Spleen (tissue), 11 donors: Measurements from ENCODE around the gene SAG. TPM values are rescaled to one million over a fixed set of nuclear protein-coding genes. Genes with fewer than 3 reads are reported as not detected.
"Not testable (repeated sequence)": the region's sequence is repeated elsewhere in the genome, so short reads cannot be mapped to it uniquely, and the experiment has no call there.

ENCODE experiments used
- DNase-seq: peaks from one replicate; pipeline ENCODE4 v3.0.0-alpha.2; 2020
- H3K27ac ChIP-seq, 8 donors: fragments of 200-600 bp; sonication (generic) in 7 of 8; 1 replicate in 4 of 8; 2 replicates in 4 of 8; pipeline versions ENCODE4 v1.5.0 to v1.8.0; 2016 to 2021; ENCODE audit warnings: inconsistent platforms in 4 of 8, mild to moderate bottlenecking in 4 of 8, moderate library complexity in 1 of 8
- H3K27me3 ChIP-seq, 7 donors: fragments of 200-600 bp; sonication (generic) in 6 of 7; replicated peaks in 1 of 7; 1 replicate in 4 of 7; 2 replicates in 3 of 7; pipeline versions ENCODE4 v1.5.0 to v1.8.0; 2016 to 2021; ENCODE audit warnings: inconsistent platforms in 3 of 7, mild to moderate bottlenecking in 1 of 7
- H3K36me3 ChIP-seq, 6 donors: fragments of 200-600 bp; sonication (generic) in 5 of 6; 1 replicate in 4 of 6; 2 replicates in 2 of 6; pipeline versions ENCODE4 v1.5.0 to v1.8.0; 2016 to 2021; ENCODE audit warnings: inconsistent platforms in 2 of 6
- H3K4me1 ChIP-seq, 6 donors: fragments of 200-600 bp; sonication (generic) in 5 of 6; 1 replicate in 3 of 6; 2 replicates in 3 of 6; pipeline versions ENCODE4 v1.5.0 to v1.8.0; 2016 to 2021; ENCODE audit warnings: inconsistent platforms in 3 of 6
- H3K4me3 ChIP-seq, 8 donors: fragments of 200-600 bp; sonication (generic) in 7 of 8; 1 replicate in 4 of 8; 2 replicates in 4 of 8; pipeline versions ENCODE4 v1.5.0 to v1.8.0; 2016 to 2021; ENCODE audit warnings: inconsistent platforms in 4 of 8, mild to moderate bottlenecking in 4 of 8, moderate library complexity in 2 of 8
- H3K9me3 ChIP-seq, 8 donors: fragments of 200-600 bp; sonication (generic) in 7 of 8; 1 replicate in 4 of 8; 2 replicates in 4 of 8; pipeline versions ENCODE4 v1.5.0 to v1.8.0; 2016 to 2021; ENCODE audit warnings: inconsistent platforms in 4 of 8
- POLR2A ChIP-seq, 3 donors: fragments of 450-650 bp; IDR thresholded peaks; one replicate each; pipeline ENCODE4 v1.5.1; 2017; ENCODE audit warnings: antibody characterized with exemption in 3 of 3, mild to moderate bottlenecking in 1 of 3
- POLR2AphosphoS5 ChIP-seq, 3 donors: sonication (generic); formaldehyde crosslinking; IDR thresholded peaks; one replicate each; pipeline ENCODE4 v1.5.1; 2017; ENCODE audit warnings: antibody characterized with exemption in 3 of 3
- WGBS, 5 donors: extraction: QIAGEN DNeasy Blood & Tissue Kit in 3 of 5; methylation state at CpG; one replicate each; pipeline versions ENCODE4 v1.1.5 to v1.1.7; 2013 to 2018; 5-methylcytosine and 5-hydroxymethylcytosine counted together
- intact Hi-C: fragments of 100-400 bp; cut with DNase I; formaldehyde crosslinking; loops from one replicate; pipeline ENCODE4 v1.15.0; 2023; ENCODE audit warnings: low total_unique reads
- polyA plus RNA-seq, 3 donors: library from polyadenylated mRNA; stranded (reverse); fragments of 200-250 nt; gene quantifications; one replicate each; pipeline ENCODE4 v1.2.1, GENCODE V29; 2013
- total RNA-seq, 7 donors: library from RNA; depleted of rRNA in 3 of 7; stranded (reverse); fragments of >200 nt in 3 of 7; fragmentation: NEBNext Ultra II Directional in 4 of 7; extraction: Animal tissue kit (Norgen Biotek cat#: 25700) in 4 of 7; gene quantifications; one replicate each; pipeline versions ENCODE4 v1.1.0 to v1.2.1, GENCODE V29; 2016 to 2021
- TF ChIP-seq, protein P1 (sequence below), 11 experiments: fragments of 200-600 bp in 7 of 11; fragments of 450-650 bp in 4 of 11; sonication (generic) in 4 of 11; IDR thresholded peaks in 8 of 11; conservative IDR thresholded peaks in 3 of 11; 1 replicate in 7 of 11; 2 replicates in 4 of 11; pipeline versions ENCODE4 v1.4.0 to v1.8.0; 2016 to 2021; ENCODE audit warnings: antibody characterized with exemption in 11 of 11, inconsistent platforms in 4 of 11, mild to moderate bottlenecking in 1 of 11
- donor health status: healthy with polysubstance abuse.
- donor health status: DM: no; HTN: no; CAD: no; lungs with moderate emphysema.
- donor health status: DM: no; HTN: no; CAD: no.
- donor health status: Bipolar disorder and iron deficiency.
- donor health status: healthy.
- donor health status: DM: no; HTN: no; CAD: no.
- donor health status: DM: yes; HTN: yes; CAD: no.

SAG gene
- total and polyA plus RNA-seq, 10 donors, result 0.09 to 0.20 TPM; not detected in 8

DNA sequence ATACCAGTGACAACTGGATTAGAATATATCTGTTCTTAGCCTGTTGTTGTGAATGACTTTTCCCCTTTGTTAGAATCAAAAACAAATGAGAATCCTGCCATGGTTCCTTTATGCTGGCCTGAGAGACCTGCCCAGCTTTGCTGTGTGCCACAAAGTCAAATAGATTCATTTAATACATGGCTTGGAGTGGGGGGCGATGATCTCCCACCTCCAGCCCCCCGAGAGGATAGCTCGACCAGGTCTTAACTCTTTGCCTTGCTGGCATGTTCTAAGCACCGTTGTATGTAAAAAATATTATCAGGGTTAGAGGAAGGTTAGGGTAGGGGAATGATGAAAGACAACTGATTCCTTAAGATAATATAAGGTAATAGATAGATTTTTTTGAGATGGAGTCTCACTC is 24.5 kb downstream of the SAG start:
- peak; percentile 59 for DNase-seq
- TF ChIP-seq POLR2A (IDR thresholded peaks at IDR 0.05), result no peak
- no peak for TF ChIP-seq POLR2AphosphoS5 (IDR thresholded peaks at IDR 0.05)
- TF ChIP-seq, protein P1, sequence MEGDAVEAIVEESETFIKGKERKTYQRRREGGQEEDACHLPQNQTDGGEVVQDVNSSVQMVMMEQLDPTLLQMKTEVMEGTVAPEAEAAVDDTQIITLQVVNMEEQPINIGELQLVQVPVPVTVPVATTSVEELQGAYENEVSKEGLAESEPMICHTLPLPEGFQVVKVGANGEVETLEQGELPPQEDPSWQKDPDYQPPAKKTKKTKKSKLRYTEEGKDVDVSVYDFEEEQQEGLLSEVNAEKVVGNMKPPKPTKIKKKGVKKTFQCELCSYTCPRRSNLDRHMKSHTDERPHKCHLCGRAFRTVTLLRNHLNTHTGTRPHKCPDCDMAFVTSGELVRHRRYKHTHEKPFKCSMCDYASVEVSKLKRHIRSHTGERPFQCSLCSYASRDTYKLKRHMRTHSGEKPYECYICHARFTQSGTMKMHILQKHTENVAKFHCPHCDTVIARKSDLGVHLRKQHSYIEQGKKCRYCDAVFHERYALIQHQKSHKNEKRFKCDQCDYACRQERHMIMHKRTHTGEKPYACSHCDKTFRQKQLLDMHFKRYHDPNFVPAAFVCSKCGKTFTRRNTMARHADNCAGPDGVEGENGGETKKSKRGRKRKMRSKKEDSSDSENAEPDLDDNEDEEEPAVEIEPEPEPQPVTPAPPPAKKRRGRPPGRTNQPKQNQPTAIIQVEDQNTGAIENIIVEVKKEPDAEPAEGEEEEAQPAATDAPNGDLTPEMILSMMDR (IDR thresholded peaks at IDR 0.05 in 8 of 11, conservative IDR thresholded peaks at IDR 0.05 in 3 of 11), result no peak
- H3K27me3 ChIP-seq, result no peaks in the 10 kb centered on the region
- intact Hi-C loops, result no loop called here
- H3K27ac ChIP-seq, result peak overlapping the region; percentile 49 to 96 (median 90)
- peak overlapping the region in 1 of 8 donors; percentile 48 for H3K4me3 ChIP-seq
- WGBS, 5 donors, result 69 to 85% (median 84%) methylated on average over 4 of the region's 4 CpGs
- no peaks in the 10 kb centered on the region for H3K36me3 ChIP-seq
- peaks cover 17 to 67% (median 45%) of the 10 kb centered on the region in 6 donors for H3K4me1 ChIP-seq
- H3K9me3 ChIP-seq, result no peaks in the 10 kb centered on the region

DNA sequence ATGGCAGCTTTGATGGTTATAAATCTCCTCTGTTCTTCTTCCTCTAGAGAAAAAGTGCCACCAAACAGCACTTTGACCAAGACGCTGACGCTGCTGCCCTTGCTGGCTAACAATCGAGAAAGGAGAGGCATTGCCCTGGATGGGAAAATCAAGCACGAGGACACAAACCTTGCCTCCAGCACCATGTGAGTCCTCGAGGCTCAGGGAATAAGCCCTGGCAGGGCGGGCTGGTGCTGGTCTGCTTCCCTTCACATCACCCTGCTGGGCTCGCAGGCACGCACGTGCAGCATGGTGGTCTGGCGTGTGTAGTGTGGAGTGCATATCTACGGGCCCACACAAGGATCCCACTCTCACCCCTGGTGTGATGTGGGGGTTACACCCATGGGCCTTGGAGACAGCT is 27.3 kb downstream of the SAG start:
- no peak for TF ChIP-seq POLR2AphosphoS5 (IDR thresholded peaks at IDR 0.05)
- no peak for TF ChIP-seq POLR2A (IDR thresholded peaks at IDR 0.05)
- TF ChIP-seq, protein P1 (IDR thresholded peaks at IDR 0.05 in 8 of 11, conservative IDR thresholded peaks at IDR 0.05 in 3 of 11), result no peak
- intact Hi-C loops, result no loop called here
- Histone ChIP-seq H3K27ac (no peak overlapping the region), H3K27me3 (no peaks in the 10 kb centered on the region), H3K9me3 (no peaks in the 10 kb centered on the region), H3K4me1 (peaks cover 17 to 83% (median 53%) of the 10 kb centered on the region in 6 donors), H3K36me3 (no peaks in the 10 kb centered on the region), H3K4me3 (no peak overlapping the region)
- WGBS, 5 donors, result 88 to 96% (median 93%) methylated on average over 5 to 11 of the region's 11 CpGs
- peak; percentile 68 for DNase-seq

DNA sequence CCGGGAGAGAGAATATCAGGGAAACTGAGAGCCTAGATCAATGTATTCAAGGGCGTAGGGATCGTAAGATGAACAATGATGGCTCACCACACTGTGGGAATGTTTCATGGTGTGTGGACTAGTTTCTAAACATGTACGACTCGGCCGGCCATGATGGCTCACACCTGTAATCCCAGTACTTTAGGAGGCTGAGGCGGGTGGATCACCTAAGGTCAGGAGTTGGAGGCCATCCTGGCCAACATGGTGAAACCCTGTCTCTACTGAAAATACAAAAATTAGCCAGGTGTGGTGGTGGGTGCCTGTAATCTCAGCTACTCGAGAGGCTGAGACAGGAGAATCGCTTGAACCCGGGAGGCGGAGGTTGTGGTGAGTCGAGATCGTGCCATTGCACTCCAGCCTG is 28.5 kb downstream of the SAG start:
- DNase-seq, result peak; percentile 40
- H3K4me3 ChIP-seq, intact Hi-C loops, H3K36me3 ChIP-seq, H3K27me3 ChIP-seq, H3K9me3 ChIP-seq, H3K27ac ChIP-seq: not testable (repeated sequence)
- peaks cover 17 to 82% (median 42%) of the 10 kb centered on the region in 6 donors for H3K4me1 ChIP-seq
- WGBS, 5 donors, result 89 to 98% (median 96%) methylated on average over 13 of the region's 13 CpGs

DNA sequence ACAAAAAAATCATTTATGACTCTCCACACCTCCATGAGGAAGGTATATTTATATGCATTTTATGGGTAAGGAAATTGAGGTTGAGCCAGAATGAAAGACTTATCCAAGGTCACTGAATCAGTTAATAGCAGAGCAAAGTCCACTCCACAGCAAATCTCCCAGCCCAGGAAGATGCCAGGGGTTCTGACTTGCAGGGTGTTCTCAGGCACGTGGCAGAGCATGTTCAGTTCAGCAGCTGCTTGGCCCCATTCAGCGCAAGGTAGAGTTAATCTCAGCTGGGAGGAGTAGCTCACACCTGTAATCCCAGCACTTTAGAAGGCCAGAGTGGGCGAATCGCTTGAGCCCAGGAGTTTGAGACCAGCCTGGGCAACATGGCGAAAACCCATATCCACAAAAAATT is 28.9 kb downstream of the SAG start:
- Histone ChIP-seq H3K9me3 (no peaks in the 10 kb centered on the region), H3K27me3 (no peaks in the 10 kb centered on the region), H3K36me3 (no peaks in the 10 kb centered on the region), H3K4me1 (peaks cover 17 to 78% (median 38%) of the 10 kb centered on the region in 6 donors), H3K27ac (no peak overlapping the region), H3K4me3 (no peak overlapping the region)
- DNase-seq, result no peak
- intact Hi-C loops, result no loop called here
- TF ChIP-seq POLR2AphosphoS5 (IDR thresholded peaks at IDR 0.05), result no peak
- no peak for TF ChIP-seq POLR2A (IDR thresholded peaks at IDR 0.05)
- TF ChIP-seq, protein P1 (IDR thresholded peaks at IDR 0.05 in 8 of 11, conservative IDR thresholded peaks at IDR 0.05 in 3 of 11), result no peak
- WGBS, 5 donors, result 94 to 100% (median 96%) methylated on average over 4 to 5 of the region's 5 CpGs

DNA sequence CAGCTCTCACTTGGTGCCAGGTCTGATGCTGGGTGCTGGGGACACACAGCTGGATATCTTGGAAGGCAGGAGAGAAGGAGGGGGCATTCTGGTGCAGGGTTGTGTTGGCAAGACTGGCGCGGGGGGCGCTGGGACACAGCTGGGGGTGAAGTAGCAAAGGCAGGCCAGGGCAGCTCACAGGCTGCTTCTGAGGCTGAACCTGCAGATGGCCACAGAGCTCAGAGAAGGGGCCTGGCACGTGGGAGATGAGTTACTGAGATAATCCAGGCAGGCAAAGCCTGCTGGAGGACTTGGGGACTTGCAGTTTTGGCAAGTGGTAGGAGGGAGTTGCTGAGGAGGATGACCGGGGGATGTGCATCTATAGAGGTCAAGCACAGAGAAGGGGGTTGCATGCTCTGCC is 30.4 kb downstream of the SAG start:
- no peak for TF ChIP-seq POLR2A (IDR thresholded peaks at IDR 0.05)
- no peak for TF ChIP-seq POLR2AphosphoS5 (IDR thresholded peaks at IDR 0.05)
- TF ChIP-seq, protein P1 (IDR thresholded peaks at IDR 0.05 in 8 of 11, conservative IDR thresholded peaks at IDR 0.05 in 3 of 11), result no peak
- 76 to 85% (median 83%) methylated on average over 5 of the region's 5 CpGs for whole genome bisulfite sequencing, 5 donors

More for the DNA sequence above, 30.4 kb downstream of the SAG start:
- H3K4me3 ChIP-seq, result no peak overlapping the region
- no peaks in the 10 kb centered on the region for H3K9me3 ChIP-seq
- DNase-seq, result no peak
- H3K27ac ChIP-seq, result no peak overlapping the region
- intact Hi-C loops, result no loop called here
- peaks cover 5 to 63% (median 24%) of the 10 kb centered on the region in 6 donors for H3K4me1 ChIP-seq
- no peaks in the 10 kb centered on the region for H3K27me3 ChIP-seq
- H3K36me3 ChIP-seq, result no peaks in the 10 kb centered on the region
